SIG-M5 treated with dmso at 0.1 percent for 504 hours (cell line): Measurements from ENCODE around the gene C2orf15.
"Not testable (repeated sequence)": the region's sequence is repeated elsewhere in the genome, so short reads cannot be mapped to it uniquely, and the experiment has no call there.

ENCODE experiments used
- DNase-seq: peaks from one replicate; lab custom pipeline; 2025; ENCODE audit not compliant: unreplicated experiment; lab: John Stamatoyannopoulos, UW

C2orf15 gene, protein sequence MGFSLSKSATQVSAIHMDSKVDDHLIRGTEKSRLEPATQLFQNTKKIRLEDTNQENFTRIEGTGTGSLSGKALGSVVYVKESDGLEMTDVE

GRCh38 chr2:99141110-99142108 lies at the start of gene C2orf15:
C2orf15 (plus strand) TSS chr2:99141707; CDS start chr2:99150559, 8,852 bp downstream.
- DNase-seq: peak; percentile 90

DNA sequence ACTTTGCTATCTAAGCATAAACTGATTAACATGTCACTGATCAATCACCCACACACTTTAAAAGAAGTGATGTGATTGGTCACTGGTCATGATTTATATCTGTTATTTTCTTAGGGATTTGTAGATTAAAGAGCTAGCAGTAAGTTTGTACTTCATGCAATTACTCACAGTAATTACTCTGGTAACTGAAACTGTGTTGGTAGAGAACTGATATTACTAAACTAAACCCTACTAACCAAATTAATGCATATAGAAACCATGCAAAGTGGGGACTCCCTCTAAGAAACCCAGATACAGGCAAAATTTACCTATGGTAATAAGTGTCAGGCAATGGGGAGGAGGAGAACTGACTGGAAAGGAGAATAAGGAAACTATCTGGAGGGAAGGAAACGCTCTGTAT lies 44.8 kb upstream of the C2orf15 start:
- no peak for DNase-seq

DNA sequence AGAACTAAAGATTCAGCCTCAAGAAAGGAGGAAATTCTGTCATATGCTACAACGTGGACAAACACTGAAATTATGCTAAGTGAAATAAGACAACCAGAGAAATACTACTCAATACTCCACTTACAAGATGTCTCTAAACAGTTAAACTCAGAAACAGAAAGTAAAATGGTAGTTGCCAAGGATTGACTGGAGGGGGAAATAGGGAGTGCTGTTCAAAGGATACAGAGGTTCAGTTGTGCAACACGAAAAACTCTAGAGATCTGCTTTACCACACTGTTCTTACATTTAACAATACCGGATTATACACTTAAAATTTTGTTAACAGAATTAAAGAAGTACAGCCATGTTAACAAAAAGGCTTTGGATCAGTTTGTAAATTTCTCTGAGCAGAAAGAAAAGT lies 39.8 kb upstream of the C2orf15 start:
- peak; percentile 79 for DNase-seq

GRCh38 chr2:99104006-99104405 lies 37.5 kb upstream of the C2orf15 start:
- DNase-seq: no peak

DNA sequence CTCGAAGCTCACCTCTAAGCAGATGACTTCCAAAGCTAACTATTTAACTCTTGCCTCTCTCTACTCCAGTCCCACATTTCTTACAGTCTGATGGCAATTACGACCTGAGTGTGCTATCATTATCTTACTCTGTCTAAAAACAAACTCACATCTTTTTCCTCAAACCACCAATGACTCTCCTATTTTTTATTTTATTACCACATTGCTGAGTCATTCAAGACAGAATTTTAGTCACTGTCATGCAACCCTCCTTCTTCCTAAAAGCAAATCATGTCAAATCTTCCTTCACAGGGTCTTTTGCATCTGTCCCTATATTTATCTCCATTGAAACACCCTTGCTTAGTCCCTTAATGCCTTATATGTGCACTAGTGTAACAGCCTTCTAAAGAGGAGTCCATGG lies 34.6 kb upstream of the C2orf15 start:
- DNase-seq: peak; percentile 47

GRCh38 chr2:99111236-99111635 lies 30.3 kb upstream of the C2orf15 start:
- no peak for DNase-seq

DNA sequence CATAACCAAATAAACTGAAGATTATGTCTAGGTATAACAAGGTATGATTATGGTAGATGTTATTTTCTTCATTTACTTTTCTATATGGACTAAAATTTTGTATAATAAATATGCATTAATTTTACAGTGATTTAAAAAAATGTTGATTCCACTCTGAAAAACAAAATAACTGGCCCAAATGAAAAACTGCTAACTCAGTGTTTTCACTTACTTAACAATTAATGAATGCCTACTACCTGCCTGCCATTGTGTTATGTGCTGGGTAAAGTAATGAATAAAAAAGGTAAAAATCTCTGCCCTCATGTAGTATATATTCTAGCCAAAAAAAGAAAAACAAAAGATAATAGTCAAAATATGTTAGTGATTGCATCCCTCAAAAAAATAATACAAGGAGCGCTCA lies 29.6 kb upstream of the C2orf15 start:
- no peak for DNase-seq

- DNase-seq: no peak
Observed at GRCh38 chr2:99112617-99113016, 28.9 kb upstream of the C2orf15 start.

- peak; percentile 23 for DNase-seq
Observed at GRCh38 chr2:99127981-99128380, 13.5 kb upstream of the C2orf15 start.

DNA sequence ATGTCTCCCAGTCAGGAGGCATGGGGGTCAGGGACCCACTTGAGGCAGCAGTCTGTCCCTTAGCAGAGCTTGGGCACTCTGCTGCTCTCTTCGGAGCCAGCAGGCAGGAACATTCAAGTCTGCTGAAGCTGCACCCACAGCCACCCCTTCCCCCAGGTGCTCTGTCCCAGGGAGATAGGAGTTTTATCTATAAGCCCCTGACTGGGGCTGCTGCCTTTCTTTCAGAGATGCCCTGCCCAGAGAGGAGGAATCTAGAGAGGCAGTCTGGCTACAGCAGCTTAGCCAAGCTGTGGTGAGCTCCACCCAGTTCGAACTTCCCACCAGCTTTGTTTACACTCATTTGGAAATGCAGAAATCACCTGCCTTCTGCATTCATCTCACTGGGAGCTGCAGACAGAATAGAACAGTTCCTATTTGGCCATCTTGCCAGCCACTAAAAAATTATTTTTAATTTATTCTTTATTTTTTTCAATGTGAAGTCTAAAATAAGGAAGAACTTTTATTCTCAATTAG lies 6.4 kb upstream of the C2orf15 start:
- DNase-seq: not testable (repeated sequence)

DNA sequence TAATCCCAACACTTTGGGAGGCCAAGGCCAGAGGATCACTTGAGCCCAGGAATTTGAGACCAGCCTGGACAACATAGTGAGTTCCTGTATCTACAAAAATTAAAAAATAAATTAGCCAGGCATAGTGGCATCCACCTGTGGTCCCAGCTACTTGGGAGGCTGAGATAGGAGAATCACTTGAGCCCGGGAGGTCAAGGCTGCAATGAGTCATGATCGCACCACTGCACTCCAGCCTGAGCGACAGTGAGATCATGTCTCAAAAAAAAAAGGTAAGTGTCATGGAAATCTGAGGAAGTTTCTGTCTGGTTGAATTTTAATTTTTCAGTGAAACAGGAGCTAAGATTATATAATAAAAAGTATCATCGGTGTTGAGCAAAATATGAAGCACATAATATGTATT lies 2.5 kb upstream of the C2orf15 start:
- no peak for DNase-seq

DNA sequence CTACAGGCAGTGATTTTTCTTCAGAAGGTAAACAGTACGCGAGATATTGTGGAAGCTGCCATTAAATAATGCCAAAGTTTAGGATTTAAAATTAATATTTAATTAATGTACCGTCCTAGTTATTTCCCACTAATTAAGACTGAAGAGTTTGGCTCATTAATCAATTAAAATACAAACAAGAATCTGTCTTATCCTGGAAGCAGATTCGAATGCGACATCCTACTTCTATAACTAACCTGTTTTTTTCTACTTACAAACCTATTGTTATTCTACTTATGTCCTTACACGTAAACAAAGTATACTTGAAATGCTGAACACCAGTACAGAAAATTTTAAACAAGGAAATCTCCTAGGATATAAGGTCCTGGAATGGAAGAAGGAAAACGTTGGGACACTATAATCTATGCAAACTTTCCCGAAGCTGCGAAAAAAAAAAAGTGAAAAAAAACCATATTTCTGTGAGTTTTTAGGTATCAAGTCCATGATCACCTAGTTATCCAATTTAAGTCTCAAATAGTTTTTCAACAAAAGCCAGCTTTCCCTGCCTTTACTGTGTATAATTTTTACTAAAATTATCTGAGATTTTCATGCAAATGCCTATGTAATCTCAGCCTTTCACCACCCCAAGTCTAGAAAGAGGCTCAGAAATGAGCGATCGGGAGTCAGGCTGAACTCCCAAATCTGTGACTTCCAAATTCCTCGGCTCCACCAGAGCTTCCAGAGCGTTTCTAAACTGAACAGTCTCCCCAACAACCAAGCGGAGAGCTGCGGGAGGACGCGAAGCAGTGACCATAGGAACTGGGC lies 1.2 kb upstream of the C2orf15 start:
- no peak for DNase-seq

GRCh38 chr2:99140860-99141109 lies 722 bp upstream of the C2orf15 start:
- no peak for DNase-seq

DNA sequence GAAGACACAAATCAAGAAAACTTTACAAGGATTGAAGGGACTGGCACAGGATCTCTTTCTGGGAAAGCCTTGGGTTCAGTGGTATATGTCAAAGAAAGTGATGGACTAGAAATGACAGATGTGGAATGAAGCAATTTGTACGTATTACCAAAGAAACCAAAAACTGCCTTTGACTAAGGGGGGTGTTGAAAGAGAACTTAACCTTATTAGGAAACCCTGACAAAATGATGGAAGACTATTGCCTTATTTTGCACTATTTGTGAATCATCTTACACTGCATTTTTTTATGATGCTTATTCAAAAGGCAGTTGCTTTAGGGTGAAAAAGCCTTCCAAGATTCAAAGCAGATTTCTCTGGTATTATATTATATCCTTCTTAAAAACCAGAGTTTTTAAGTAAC lies 9.2 kb downstream of the C2orf15 start:
- DNase-seq: peak; percentile 93

DNA sequence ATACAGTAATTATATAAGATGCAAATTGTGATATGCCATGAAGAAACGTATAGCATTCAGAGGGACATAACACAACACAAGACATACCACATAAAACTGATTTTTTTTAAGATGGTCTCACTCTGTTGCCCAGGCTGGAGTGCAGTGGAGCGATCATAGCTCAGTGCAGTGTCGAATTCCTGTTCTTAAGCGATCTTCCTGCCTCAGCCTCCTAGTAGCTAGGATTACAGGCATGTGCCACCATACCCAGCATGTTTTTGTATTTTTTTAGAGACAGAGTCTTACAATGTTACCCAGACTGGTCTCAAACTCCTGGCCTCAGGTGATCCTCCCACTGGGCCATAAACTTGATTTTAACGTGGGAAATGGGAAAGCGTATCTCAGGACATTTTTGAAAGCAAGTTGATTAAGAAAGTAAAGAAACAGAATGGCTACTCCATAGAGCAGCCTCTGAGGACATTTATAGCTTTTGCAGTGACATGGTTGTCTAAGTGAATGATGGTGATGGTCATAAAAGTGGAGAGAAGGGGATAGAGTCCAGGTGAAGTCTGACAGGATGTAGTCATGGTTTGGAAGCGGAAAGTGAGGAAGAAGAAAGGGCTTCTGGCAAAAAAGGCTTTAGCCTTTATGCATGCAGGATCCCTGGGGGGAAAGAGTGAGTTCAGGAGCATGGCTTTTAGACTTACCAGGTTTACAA lies 10.8 kb downstream of the C2orf15 start:
- no peak for DNase-seq

DNA sequence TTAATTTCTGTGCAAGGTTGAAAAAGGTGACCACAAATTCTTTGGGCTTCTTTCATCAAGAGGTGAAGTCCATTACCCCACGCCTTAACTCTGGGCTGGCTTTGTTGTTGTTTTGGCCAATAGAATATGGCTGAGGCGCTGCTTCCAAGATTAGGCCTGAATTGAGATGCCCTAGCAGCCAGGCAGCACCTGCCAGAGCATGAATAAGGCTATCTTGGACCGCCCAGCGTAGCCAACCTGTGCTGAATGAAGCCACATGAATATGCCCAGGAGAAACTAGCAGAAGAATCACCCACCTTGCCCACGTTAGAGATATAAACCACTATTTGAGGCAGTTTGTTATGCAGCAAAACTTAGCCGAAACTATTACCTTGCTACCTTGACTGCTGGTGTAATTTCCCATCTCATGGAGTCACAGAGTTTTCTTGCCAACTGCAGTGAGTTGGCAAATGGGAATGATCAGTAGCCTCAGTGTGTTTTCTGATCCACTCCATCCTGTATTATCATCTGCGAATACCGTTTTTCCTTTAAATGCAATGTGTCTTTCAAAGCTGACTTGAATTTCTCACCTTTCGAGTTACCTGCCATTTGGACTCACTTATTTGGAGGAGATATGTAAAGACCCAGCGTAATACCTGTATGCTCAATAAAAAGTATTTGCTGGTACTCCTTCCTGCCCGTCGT lies 12.6 kb downstream of the C2orf15 start:
- DNase-seq: no peak

DNA sequence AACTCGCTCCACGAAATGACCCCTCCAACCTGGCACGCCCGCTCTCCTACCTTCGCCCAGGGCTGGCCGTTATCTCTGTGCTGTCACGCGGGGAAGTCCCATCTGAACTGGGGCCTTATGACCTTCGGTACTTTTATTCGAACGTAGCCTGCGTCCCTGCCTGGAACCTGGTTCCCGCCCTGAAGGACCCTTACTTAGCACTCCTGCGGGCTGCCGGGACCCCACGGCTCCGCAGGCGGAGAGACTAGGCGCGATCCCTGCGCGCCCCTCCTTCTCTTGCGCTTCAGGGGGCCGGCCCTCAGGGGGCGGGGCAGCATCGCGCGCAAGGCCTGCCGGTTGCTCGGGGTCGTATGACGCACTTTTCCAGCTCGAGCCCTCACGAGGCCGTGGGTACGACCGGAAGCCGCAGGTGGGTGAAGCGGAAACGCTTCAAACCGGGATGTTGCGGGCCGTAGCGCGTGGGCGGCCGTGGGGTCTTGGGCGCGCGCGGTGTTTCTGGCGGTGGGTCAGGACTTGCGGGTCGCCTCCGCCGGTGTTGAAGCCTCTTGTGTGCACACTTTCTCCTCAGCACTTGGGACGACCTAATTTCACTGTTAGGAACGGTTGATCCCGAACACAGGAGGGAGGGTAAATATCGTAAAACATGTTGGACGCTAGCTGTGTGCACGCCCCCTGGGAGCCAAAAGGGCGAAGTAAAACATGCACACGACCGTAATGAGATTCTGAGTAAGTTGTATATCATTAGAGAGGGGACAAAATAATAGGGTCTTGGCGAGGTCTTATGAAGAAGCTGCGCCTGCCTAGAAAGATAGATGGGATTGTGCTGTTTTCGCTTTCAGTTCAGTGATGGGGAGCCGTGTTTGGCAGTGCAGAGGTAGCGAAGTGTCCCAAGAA lies 13.4 kb downstream of the C2orf15 start, which contains the start of the genes LIPT1 and TSGA10:
LIPT1 (plus strand) TSS at position 325 of the 894 bp plus-strand sequence. CDS start 6,991 bp downstream, outside the sequence.
TSGA10 (minus strand) TSS at position 300 of the 894 bp plus-strand sequence. CDS start 45,503 bp downstream, outside the sequence.
- peak; percentile 91 for DNase-seq

- no peak for DNase-seq
Observed at GRCh38 chr2:99156891-99157290, 15.4 kb downstream of the C2orf15 start.

- DNase-seq: no peak
Observed at GRCh38 chr2:99158599-99158998, 17.1 kb downstream of the C2orf15 start.
